Progenitor cell of endocrine pancreas (in vitro differentiated cells): ENCODE measurements around the gene ZNF438. TPM values are rescaled to one million over a fixed set of nuclear protein-coding genes. Genes with fewer than 3 reads are reported as not detected.

Experiments used
- DNase-seq: peaks from one replicate; pipeline ENCODE4 v3.0.0; 2021; ENCODE audit warnings: low spot score; ENCODE audit not compliant: unreplicated experiment
- H3K27ac Mint-ChIP-seq: 2 replicates; pipeline ENCODE4 v1.8.0; 2021; ENCODE audit warnings: mild to moderate bottlenecking, moderate library complexity, mixed read lengths
- H3K27me3 Mint-ChIP-seq: 2 replicates; pipeline ENCODE4 v1.8.0; 2021; ENCODE audit warnings: mixed read lengths
- H3K36me3 Mint-ChIP-seq: 2 replicates; pipeline ENCODE4 v1.8.0; 2022; ENCODE audit warnings: mixed read lengths; ENCODE audit not compliant: insufficient read depth
- H3K4me1 Mint-ChIP-seq: 2 replicates; pipeline ENCODE4 v1.8.0; 2021; ENCODE audit warnings: low read depth, mixed read lengths
- H3K4me3 Mint-ChIP-seq: 2 replicates; pipeline ENCODE4 v1.8.0; 2021; ENCODE audit warnings: low read depth, mild to moderate bottlenecking, moderate library complexity, mixed read lengths
- H3K9me3 Mint-ChIP-seq: 2 replicates; pipeline ENCODE4 v1.8.0; 2021; ENCODE audit warnings: low read depth, mixed read lengths
- total RNA-seq: library from RNA; stranded (reverse); gene quantifications from 2 replicates; pipeline ENCODE4 v1.2.1, GENCODE V29; 2021
- TF ChIP-seq, protein P1 (sequence below): fragments of 200-600 bp; sonication (generic); IDR thresholded peaks from one replicate; pipeline ENCODE4 v1.5.0; 2021; ENCODE audit warnings: antibody characterized with exemption, mild to moderate bottlenecking; ENCODE audit not compliant: unreplicated experiment

ZNF438 gene
- total RNA-seq, 1 donor from 2014 or later, result 6.6 TPM

DNA sequence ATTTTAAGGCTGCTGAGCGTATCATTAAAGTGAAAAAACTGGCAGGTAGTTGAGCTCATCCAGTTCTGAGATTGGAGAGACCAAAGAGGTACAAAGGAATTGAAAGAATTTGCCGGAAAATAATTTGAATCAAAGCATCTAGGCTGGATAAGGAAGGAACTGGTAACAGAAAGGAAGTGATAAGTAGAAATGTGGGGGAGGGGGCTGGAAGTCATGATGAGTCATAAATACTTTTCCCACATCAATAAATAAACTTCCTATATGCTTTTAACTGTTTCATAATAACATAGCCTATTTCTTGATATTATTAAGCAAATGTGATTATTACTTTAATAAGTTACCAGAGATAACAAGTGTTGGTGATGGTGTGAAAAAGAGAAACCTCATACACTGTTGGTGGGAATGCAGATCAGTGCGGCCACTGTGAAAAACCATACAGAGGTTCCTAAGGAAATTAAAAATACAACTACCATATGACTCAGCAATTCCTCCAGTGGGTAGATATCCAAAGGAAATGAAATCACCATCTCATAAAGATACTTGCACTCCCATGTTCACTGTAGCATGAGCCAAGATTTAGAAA is 27.0 kb downstream of the ZNF438 start:
- TF ChIP-seq, protein P1, sequence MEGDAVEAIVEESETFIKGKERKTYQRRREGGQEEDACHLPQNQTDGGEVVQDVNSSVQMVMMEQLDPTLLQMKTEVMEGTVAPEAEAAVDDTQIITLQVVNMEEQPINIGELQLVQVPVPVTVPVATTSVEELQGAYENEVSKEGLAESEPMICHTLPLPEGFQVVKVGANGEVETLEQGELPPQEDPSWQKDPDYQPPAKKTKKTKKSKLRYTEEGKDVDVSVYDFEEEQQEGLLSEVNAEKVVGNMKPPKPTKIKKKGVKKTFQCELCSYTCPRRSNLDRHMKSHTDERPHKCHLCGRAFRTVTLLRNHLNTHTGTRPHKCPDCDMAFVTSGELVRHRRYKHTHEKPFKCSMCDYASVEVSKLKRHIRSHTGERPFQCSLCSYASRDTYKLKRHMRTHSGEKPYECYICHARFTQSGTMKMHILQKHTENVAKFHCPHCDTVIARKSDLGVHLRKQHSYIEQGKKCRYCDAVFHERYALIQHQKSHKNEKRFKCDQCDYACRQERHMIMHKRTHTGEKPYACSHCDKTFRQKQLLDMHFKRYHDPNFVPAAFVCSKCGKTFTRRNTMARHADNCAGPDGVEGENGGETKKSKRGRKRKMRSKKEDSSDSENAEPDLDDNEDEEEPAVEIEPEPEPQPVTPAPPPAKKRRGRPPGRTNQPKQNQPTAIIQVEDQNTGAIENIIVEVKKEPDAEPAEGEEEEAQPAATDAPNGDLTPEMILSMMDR, result no peak
- no peaks in the 10 kb centered on the region for H3K9me3 Mint-ChIP-seq
- DNase-seq, result no peak

DNA sequence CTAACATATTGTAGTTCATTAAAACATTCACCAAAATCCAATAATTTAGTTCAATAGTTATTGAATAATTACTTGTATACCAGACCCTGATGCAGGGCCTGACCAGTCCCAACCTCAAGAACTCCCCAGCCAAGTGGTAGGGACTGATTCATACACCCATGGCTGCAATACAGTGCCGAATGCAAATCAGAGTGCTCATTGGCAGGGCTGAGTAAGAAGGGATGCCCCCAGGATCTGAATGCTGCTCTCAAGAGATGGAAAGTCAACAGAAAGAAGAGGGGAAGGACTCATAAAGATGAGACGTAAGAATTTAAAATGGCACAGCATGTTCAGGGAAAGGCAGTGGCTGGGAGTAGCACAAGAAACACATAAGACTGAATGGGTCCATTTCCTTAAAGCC is 29.9 kb downstream of the ZNF438 start:
- peaks cover 4% of the 10 kb centered on the region for H3K9me3 Mint-ChIP-seq
- TF ChIP-seq, protein P1, result no peak
- no peak for DNase-seq
- no peaks in the 10 kb centered on the region for H3K27me3 Mint-ChIP-seq
- peaks cover 14% of the 10 kb centered on the region for H3K4me1 Mint-ChIP-seq
- no peaks in the 10 kb centered on the region for H3K36me3 Mint-ChIP-seq
- no peak overlapping the region for H3K4me3 Mint-ChIP-seq
- H3K27ac Mint-ChIP-seq, result no peak overlapping the region

More for the DNA sequence above, 27.0 kb downstream of the ZNF438 start:
- Mint-ChIP-seq H3K4me1 (peaks cover 11% of the 10 kb centered on the region), H3K27me3 (no peaks in the 10 kb centered on the region), H3K4me3 (no peak overlapping the region), H3K36me3 (no peaks in the 10 kb centered on the region), H3K27ac (no peak overlapping the region)

DNA sequence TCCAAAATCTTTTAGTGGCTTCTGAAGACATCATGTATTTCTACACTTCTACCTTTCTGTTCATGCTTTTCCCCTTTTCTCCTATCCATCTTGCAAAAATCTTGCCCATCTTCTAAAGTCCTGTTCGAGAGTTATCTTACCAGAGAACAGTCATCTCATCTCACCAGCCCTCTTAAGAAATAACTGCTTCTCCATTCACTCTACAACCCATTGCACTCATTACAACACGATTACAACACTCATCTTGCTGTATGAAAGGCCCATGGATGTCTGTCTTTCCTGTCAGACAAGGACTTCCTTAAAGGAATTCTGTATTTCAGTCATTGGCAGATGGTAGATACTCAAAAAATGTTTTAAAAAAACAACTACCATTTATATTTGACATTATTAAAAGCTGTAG is 30.8 kb downstream of the ZNF438 start:
- TF ChIP-seq, protein P1, result no peak
- no peak for DNase-seq
- Mint-ChIP-seq H3K27ac (no peak overlapping the region), H3K4me3 (no peak overlapping the region), H3K4me1 (peaks cover 14% of the 10 kb centered on the region), H3K36me3 (no peaks in the 10 kb centered on the region), H3K9me3 (peaks cover 4% of the 10 kb centered on the region), H3K27me3 (no peaks in the 10 kb centered on the region)

DNA sequence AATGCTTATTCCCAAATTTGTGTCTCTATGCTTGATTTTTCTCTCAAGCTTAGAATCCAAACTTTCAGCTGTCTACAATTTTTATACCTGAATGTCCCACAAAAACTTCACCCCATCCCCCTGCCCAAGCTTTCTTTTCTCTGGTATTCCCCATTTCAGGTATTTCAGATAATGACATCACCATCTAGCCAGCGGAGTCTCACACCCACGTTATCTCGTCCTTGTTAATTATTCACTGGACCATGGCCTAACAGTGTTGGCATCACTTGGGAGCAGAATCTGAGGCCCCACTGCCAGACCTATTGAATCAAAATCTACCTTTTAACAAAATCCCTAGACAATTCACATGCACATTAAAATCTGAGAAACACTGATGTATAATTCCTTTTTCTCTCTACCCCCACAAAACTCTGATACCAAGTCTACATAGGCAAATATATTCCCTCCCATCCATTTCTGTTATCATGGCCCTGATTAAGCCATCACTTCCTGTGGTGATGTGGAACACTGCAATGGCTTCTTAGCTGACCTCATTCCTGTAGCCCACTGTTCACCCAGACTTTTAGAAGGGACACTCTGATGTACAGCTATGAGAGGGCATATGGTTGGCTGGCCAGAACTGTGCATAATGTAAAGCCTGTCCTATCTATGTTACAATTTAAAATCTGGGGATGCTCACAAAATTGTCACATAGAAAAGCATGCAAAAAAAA is 31.4 kb downstream of the ZNF438 start:
- TF ChIP-seq, protein P1, result no peak
- DNase-seq, result no peak
- H3K27ac Mint-ChIP-seq, result peak overlapping the region; percentile 25
- H3K4me3 Mint-ChIP-seq, result no peak overlapping the region
- H3K9me3 Mint-ChIP-seq, result peaks cover 9% of the 10 kb centered on the region
- no peaks in the 10 kb centered on the region for H3K36me3 Mint-ChIP-seq
- no peaks in the 10 kb centered on the region for H3K27me3 Mint-ChIP-seq
- peaks cover 14% of the 10 kb centered on the region for H3K4me1 Mint-ChIP-seq

DNA sequence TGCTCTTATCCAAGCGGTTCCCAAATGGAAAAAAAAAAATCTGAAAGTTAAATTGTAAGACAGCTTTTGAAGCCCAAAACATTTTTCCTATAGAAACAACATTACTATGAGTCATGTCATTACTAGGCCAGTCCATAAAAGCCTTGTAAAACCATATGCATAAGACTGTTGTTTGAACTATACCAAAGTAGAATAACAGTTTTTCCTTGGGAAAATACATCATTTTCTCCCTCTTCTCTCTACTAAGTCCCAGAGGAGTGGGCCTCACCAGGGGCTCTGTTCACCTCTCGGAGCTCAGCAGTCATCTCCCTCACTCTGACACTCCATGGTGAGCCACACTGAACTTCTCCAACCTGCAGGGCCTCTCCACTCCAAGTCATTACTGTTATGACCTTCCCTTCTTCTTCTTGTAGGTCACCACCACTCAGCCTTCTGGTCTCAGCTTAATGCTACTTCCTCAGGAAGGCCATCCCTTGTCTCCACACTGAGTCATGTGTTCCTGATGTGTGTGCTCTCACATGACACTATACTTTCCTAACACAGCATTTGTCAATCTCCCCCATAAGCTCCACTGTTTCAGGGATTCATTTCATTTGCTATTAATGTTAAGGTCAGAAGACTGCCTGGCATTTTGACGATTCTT is 32.5 kb downstream of the ZNF438 start:
- Mint-ChIP-seq H3K27ac (no peak overlapping the region), H3K36me3 (peaks cover 2% of the 10 kb centered on the region), H3K4me3 (no peak overlapping the region), H3K9me3 (peaks cover 13% of the 10 kb centered on the region), H3K4me1 (peaks cover 14% of the 10 kb centered on the region), H3K27me3 (no peaks in the 10 kb centered on the region)
- DNase-seq, result no peak
- TF ChIP-seq, protein P1, result no peak
